HEK293 (cell line): ENCODE data around the gene CCNG2.

Experiments used
- CTCF ChIA-PET: fragments of 350-600 bp; formaldehyde crosslinking; extraction: SDS; loops from one replicate; lab custom pipeline; 2021; ENCODE audit warnings: antibody characterized with exemption; lab: Yijun Ruan, JAX
- POLR2A ChIA-PET: fragments of 300-600 bp; formaldehyde crosslinking; extraction: SDS; loops from one replicate; lab custom pipeline; 2020; ENCODE audit warnings: antibody characterized with exemption, inconsistent platforms; lab: Yijun Ruan, JAX
- H3K27ac ChIP-seq: fragments of 200-500 bp; sonication (Bioruptor generic); 2 replicates; pipeline ENCODE4 v1.5.1; 2014; ENCODE audit warnings: low read depth, low read length, control low read depth, inconsistent platforms; ENCODE audit errors: extremely low read depth
- H3K36me3 ChIP-seq, 2 experiments: fragments of 200-500 bp in 1 of 2; sonication (Bioruptor generic) in 1 of 2; 1 replicate in 1 of 2; 2 replicates in 1 of 2; pipeline ENCODE4 v1.5.1; 2014 to 2017; ENCODE audit warnings: inconsistent platforms in 2 of 2, low read length in 2 of 2; ENCODE audit not compliant: control insufficient read depth in 2 of 2, insufficient read depth in 1 of 2
- H3K4me1 ChIP-seq: fragments of 200-500 bp; sonication (Bioruptor generic); 2 replicates; pipeline ENCODE4 v1.5.1; 2014; ENCODE audit warnings: mild to moderate bottlenecking, low read length, inconsistent platforms; ENCODE audit not compliant: control insufficient read depth, insufficient read depth
- H3K4me3 ChIP-seq: 2 replicates; pipeline ENCODE4 v1.5.1; 2011; ENCODE audit warnings: low read depth, mild to moderate bottlenecking, control low read depth, low read length, moderate library complexity
- H3K9me3 ChIP-seq: fragments of 200-500 bp; sonication (Bioruptor generic); 2 replicates; pipeline ENCODE4 v1.5.1; 2014; ENCODE audit warnings: low read depth, low read length, inconsistent platforms; ENCODE audit not compliant: control insufficient read depth, insufficient read depth
- HOXD13 ChIP-seq: sonication (generic); formaldehyde crosslinking; IDR thresholded peaks from 2 replicates; pipeline ENCODE4 v1.8.0; 2022; ENCODE audit warnings: missing genetic modification reagents, borderline replicate concordance
- INSM2 ChIP-seq: fragments of 450-650 bp; formaldehyde crosslinking; IDR thresholded peaks from 2 replicates; pipeline ENCODE4 v1.5.1; 2016; ENCODE audit warnings: missing biosample characterization, missing genetic modification characterization
- SETDB1 ChIP-seq: IDR thresholded peaks from one replicate; pipeline ENCODE4 v1.6.1; 2017; ENCODE audit warnings: mild to moderate bottlenecking, low read length, moderate library complexity, mixed read lengths; ENCODE audit not compliant: insufficient read length
- ZBTB48 ChIP-seq: fragments of 450-650 bp; formaldehyde crosslinking; IDR thresholded peaks from 2 replicates; pipeline ENCODE4 v1.5.1; 2016; ENCODE audit warnings: missing biosample characterization, missing genetic modification characterization
- ZNF132 ChIP-seq: fragments of 450-650 bp; formaldehyde crosslinking; IDR thresholded peaks from 2 replicates; pipeline ENCODE4 v1.5.1; 2017; ENCODE audit warnings: missing biosample characterization, missing genetic modification characterization, borderline replicate concordance
- ZNF391 ChIP-seq: fragments of 450-650 bp; formaldehyde crosslinking; IDR thresholded peaks from 2 replicates; pipeline ENCODE4 v1.5.1; 2016; ENCODE audit warnings: low read depth, missing biosample characterization, missing genetic modification characterization, borderline replicate concordance
- ZNF518A ChIP-seq: fragments of 450-650 bp; formaldehyde crosslinking; conservative IDR thresholded peaks from 2 replicates; pipeline ENCODE4 v1.5.1; 2016; ENCODE audit warnings: low read depth, missing biosample characterization, missing genetic modification characterization
- ZNF623 ChIP-seq: fragments of 450-650 bp; formaldehyde crosslinking; IDR thresholded peaks from 2 replicates; pipeline ENCODE4 v1.5.1; 2016; ENCODE audit warnings: missing biosample characterization, missing genetic modification characterization
- ZNF658 ChIP-seq: fragments of 450-650 bp; formaldehyde crosslinking; IDR thresholded peaks from 2 replicates; pipeline ENCODE4; 2016; ENCODE audit warnings: missing biosample characterization, missing genetic modification characterization
- ZNF776 ChIP-seq: fragments of 450-650 bp; formaldehyde crosslinking; IDR thresholded peaks from 2 replicates; pipeline ENCODE4 v1.5.0; 2017; ENCODE audit warnings: missing biosample characterization, missing genetic modification characterization, borderline replicate concordance
- TF ChIP-seq, protein P1 (sequence below): fragments of 450-650 bp; formaldehyde crosslinking; conservative IDR thresholded peaks from 2 replicates; pipeline ENCODE4 v1.5.1; 2016; ENCODE audit warnings: low read depth, missing biosample characterization, missing genetic modification characterization
- TF ChIP-seq, protein P2 (sequence below): fragments of 450-650 bp; formaldehyde crosslinking; IDR thresholded peaks from 2 replicates; pipeline ENCODE4 v1.5.1; 2016; ENCODE audit warnings: missing biosample characterization, missing genetic modification characterization, borderline replicate concordance
- TF ChIP-seq, protein P3 (sequence below): fragments of 450-650 bp; formaldehyde crosslinking; optimal IDR thresholded peaks from 2 replicates; pipeline ENCODE3; 2016; ENCODE audit warnings: missing biosample characterization, mild to moderate bottlenecking, missing genetic modification characterization
- TF ChIP-seq, protein P4 (sequence below): fragments of 450-650 bp; formaldehyde crosslinking; IDR thresholded peaks from 2 replicates; pipeline ENCODE4 v1.5.1; 2016; ENCODE audit warnings: missing biosample characterization, missing genetic modification characterization

Gene CCNG2

DNA sequence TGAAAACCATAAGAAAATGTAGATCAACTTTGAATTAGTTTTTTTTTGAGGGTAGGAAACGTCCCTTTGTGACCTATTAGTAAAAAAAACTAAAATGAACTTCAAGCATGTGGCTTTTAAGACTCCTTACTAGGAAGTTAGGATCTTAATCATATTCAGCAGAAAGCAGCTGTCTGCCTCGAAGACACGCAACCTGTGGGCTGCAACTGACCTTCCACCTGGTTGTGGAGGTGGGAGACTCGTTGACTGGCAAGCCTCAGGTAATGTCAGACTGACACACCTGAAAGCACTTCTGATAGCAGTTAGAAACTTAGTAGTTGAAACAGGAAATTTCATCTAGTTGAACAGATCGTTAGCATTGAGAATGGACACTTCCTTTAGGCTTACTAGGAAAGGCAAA, 37.4 kb downstream of the CCNG2 start (continued):
- TF ChIP-seq ZBTB48 (tag by site-specific recombination) (no peak), ZNF391 (tag by site-specific recombination) (no peak), INSM2 (no peak), ZNF518A (tag by site-specific recombination) (no peak)
- TF ChIP-seq, protein P1, sequence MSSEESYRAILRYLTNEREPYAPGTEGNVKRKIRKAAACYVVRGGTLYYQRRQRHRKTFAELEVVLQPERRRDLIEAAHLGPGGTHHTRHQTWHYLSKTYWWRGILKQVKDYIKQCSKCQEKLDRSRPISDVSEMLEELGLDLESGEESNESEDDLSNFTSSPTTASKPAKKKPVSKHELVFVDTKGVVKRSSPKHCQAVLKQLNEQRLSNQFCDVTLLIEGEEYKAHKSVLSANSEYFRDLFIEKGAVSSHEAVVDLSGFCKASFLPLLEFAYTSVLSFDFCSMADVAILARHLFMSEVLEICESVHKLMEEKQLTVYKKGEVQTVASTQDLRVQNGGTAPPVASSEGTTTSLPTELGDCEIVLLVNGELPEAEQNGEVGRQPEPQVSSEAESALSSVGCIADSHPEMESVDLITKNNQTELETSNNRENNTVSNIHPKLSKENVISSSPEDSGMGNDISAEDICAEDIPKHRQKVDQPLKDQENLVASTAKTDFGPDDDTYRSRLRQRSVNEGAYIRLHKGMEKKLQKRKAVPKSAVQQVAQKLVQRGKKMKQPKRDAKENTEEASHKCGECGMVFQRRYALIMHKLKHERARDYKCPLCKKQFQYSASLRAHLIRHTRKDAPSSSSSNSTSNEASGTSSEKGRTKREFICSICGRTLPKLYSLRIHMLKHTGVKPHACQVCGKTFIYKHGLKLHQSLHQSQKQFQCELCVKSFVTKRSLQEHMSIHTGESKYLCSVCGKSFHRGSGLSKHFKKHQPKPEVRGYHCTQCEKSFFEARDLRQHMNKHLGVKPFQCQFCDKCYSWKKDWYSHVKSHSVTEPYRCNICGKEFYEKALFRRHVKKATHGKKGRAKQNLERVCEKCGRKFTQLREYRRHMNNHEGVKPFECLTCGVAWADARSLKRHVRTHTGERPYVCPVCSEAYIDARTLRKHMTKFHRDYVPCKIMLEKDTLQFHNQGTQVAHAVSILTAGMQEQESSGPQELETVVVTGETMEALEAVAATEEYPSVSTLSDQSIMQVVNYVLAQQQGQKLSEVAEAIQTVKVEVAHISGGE (tag by site-specific recombination) = no peak
- TF ChIP-seq, protein P2, sequence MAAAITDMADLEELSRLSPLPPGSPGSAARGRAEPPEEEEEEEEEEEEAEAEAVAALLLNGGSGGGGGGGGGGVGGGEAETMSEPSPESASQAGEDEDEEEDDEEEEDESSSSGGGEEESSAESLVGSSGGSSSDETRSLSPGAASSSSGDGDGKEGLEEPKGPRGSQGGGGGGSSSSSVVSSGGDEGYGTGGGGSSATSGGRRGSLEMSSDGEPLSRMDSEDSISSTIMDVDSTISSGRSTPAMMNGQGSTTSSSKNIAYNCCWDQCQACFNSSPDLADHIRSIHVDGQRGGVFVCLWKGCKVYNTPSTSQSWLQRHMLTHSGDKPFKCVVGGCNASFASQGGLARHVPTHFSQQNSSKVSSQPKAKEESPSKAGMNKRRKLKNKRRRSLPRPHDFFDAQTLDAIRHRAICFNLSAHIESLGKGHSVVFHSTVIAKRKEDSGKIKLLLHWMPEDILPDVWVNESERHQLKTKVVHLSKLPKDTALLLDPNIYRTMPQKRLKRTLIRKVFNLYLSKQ (tag by site-specific recombination) = no peak

DNA sequence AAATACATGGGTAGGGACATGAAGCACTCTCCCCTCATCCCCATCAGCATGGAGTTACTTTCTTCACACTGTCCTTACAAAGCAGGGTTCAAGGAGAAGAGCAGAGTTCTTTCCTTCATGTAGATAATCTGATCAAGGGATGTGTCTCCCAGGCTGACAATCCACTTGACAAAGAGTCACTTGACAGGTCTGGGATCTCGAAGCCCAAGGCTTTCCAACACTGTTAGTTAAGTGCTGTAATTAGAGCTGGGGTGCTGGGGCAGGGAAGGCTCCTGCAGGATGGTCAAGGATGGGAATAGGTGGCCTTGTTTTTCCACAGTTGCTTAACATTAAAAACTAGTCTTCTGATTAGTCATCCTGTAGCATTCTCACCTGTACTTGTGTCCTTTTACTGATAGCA, 38.0 kb downstream of the CCNG2 start:
- CTCF ChIA-PET = interaction anchor here (3.0 kb wide), 1 partner anchor 9 kb away, joined by 17 read pairs; no protein-coding TSS in a partner anchor
- POLR2A ChIA-PET = no interaction called here
- no peaks in the 10 kb centered on the region for H3K9me3 ChIP-seq
- no peak overlapping the region for H3K4me3 ChIP-seq
- no peak for TF ChIP-seq SETDB1
- H3K36me3 ChIP-seq = no peaks in the 10 kb centered on the region
- H3K4me1 ChIP-seq = no peaks in the 10 kb centered on the region
- no peak overlapping the region for H3K27ac ChIP-seq

DNA sequence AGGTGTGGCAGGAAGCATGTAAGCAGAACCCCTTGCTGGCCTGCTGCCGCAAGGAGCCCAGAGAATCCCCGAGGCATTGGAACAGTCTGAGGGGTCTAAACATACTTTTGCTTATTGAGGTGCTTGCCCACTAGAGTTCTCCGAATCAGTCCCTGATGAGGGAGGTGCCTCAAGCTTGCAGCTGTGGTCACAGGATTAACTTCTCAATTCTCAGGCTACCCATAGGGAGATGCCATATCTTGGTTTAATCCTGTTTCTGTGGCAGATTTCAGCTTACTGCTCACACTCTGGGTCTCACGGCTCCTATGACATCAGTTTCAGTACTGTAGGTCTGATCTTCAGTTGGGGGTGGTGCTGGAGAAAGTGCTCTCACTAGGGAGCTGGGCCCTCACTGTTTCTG, 39.9 kb downstream of the CCNG2 start:
- Histone ChIP-seq H3K4me1 (no peaks in the 10 kb centered on the region), H3K9me3 (no peaks in the 10 kb centered on the region), H3K27ac (no peak overlapping the region), H3K36me3 (no peaks in the 10 kb centered on the region), H3K4me3 (no peak overlapping the region)
- CTCF ChIA-PET = interaction anchor here (0.6 kb wide), 1 partner anchor 684 kb away, joined by 5 read pairs; no protein-coding TSS in a partner anchor
- POLR2A ChIA-PET = no interaction called here
- TF ChIP-seq ZNF658 (tag by site-specific recombination) (no peak), HOXD13 (CRISPR knock-in tag) (no peak), ZNF132 (no peak), ZNF623 (tag by site-specific recombination) (no peak), ZNF776 (no peak)
- TF ChIP-seq, protein P3, sequence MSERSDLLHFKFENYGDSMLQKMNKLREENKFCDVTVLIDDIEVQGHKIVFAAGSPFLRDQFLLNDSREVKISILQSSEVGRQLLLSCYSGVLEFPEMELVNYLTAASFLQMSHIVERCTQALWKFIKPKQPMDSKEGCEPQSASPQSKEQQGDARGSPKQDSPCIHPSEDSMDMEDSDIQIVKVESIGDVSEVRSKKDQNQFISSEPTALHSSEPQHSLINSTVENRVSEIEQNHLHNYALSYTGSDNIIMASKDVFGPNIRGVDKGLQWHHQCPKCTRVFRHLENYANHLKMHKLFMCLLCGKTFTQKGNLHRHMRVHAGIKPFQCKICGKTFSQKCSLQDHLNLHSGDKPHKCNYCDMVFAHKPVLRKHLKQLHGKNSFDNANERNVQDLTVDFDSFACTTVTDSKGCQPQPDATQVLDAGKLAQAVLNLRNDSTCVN (tag by site-specific recombination) = no peak
- TF ChIP-seq, protein P4, sequence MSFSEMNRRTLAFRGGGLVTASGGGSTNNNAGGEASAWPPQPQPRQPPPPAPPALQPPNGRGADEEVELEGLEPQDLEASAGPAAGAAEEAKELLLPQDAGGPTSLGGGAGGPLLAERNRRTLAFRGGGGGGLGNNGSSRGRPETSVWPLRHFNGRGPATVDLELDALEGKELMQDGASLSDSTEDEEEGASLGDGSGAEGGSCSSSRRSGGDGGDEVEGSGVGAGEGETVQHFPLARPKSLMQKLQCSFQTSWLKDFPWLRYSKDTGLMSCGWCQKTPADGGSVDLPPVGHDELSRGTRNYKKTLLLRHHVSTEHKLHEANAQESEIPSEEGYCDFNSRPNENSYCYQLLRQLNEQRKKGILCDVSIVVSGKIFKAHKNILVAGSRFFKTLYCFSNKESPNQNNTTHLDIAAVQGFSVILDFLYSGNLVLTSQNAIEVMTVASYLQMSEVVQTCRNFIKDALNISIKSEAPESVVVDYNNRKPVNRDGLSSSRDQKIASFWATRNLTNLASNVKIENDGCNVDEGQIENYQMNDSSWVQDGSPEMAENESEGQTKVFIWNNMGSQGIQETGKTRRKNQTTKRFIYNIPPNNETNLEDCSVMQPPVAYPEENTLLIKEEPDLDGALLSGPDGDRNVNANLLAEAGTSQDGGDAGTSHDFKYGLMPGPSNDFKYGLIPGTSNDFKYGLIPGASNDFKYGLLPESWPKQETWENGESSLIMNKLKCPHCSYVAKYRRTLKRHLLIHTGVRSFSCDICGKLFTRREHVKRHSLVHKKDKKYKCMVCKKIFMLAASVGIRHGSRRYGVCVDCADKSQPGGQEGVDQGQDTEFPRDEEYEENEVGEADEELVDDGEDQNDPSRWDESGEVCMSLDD (tag by site-specific recombination) = no peak
